CD1c-positive myeloid dendritic cell (primary cell): ENCODE measurements around the gene COX20.

ENCODE experiments used
- DNase-seq: peaks from one replicate; pipeline ENCODE4 v3.0.0-alpha.2; 2016; ENCODE audit errors: extremely low spot score

Gene COX20

GRCh38 chr1:244874974-244875579 lies 39.6 kb downstream of the COX20 start:
- DNase-seq = no peak

DNA sequence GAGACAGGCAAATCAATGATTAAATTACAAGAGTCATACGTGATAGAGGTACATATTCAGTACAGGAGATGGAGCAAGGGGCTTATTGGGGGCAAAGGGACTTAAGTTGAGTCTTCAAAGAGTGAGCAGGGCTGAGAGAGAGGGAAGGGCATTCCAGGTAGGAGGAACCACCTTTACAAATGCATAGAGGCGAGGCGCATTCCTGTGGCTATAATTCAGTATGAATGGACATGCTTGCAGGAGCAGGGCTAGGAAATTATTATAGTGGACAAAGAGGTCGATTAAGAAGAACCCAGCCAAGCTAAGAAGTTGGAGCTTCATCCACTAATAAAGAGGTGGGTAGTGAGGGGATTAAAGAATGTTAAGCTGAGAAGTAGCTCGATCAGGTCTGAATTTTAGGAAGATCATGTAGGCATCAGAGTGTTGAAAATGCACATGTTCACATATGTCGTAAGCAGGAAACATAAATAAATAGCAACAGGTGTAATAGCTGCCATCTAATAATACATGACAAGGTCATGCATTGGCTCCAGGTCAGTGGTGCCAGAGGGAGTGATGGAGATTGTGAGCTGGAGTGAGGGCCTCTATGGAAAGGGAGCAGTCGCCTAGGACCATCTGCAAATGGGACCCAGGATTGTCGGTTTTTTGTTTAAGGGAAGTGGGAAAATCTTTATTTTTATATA lies 40.9 kb downstream of the COX20 start:
- DNase-seq = no peak

GRCh38 chr1:244878681-244879080 lies 43.2 kb downstream of the COX20 start:
- DNase-seq = no peak

DNA sequence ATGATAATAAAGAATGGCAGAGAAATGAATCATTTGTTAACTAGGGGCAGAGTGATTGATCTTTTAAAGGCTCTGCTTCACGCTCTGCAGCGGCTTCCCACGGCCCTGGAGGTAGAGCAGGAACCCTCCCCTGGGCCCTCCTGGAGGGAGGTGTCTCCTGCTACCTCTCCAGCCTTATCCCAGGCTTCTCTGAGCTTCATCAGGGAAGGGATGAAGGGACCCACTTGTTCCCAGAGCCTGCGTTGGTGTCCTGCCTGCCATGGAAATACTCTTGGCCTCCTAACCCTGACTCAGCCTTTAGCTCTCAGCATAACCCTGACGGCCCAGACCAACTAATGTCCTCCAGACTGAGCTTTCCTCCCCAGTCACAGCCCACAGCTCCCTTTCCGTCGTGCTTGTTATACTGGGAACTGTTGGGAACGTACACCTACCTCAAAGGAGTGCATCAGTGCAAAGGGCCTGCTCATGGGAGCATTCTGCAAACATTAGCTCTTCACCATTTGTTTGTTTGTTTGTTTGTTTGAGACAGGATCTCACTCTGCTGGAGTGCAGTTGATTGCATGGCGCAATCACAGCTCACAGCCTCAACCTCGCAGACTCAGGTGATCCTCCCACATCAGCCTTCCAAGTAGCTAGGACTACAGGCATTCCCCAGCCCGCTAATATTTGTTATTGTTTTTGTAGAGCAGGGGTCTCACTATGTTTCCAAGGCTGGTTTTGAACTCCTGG lies 46.3 kb downstream of the COX20 start:
- no peak for DNase-seq

DNA sequence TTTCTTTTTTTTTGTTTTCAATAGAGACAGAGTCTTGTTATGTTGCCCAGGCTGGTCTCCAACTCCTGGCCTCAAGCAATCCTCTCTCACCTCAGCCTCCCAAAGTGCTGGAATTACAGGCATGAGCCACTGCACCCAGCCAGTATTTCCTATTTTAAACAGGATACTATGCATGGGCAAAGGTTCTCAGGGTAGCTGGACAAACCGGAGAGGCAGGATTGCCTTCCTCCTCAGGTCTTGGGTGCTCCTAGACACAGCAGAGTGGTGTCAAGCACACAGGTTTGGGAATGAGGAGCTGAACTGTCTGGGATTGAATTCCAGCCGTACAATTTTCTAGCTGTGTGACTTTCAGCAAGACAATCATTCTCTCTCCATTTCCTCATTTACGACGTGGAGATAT lies 51.8 kb downstream of the COX20 start:
- no peak for DNase-seq

- DNase-seq = no peak
Observed at GRCh38 chr1:244893836-244894235, 58.4 kb downstream of the COX20 start.
